ENCODE results near the gene CDC40.

The CDC40 gene
- total RNA-seq, result 42.0 to 54.0 (median 48.1) reads per million in 4 donors

GRCh38 chr6:110180228-110181008 is at the start of gene CDC40:
Gene CDC40 (plus strand): TSS chr6:110180427. CDS start chr6:110180445, 18 bp downstream.
- peak in 4 of 5 donors; percentile 16 to 47 (median 39) for DNase-seq

- no peak for DNase-seq
Measured at GRCh38 chr6:110137924-110138887, 42.0 kb upstream of the CDC40 start.

- DNase-seq, result no peak
Measured at GRCh38 chr6:110139052-110139451, 41.2 kb upstream of the CDC40 start.

- DNase-seq, result no peak
Measured at GRCh38 chr6:110140650-110141049, 39.6 kb upstream of the CDC40 start.

GRCh38 chr6:110147870-110148269 is 32.4 kb upstream of the CDC40 start:
- no peak for DNase-seq

- no peak for DNase-seq
Measured at GRCh38 chr6:110158479-110158878, 21.7 kb upstream of the CDC40 start.

GRCh38 chr6:110170081-110170480 is 10.1 kb upstream of the CDC40 start:
- DNase-seq, result no peak

GRCh38 chr6:110173506-110174132 is 6.6 kb upstream of the CDC40 start:
- no peak for DNase-seq

- peak; percentile 42 to 72 (median 56) for DNase-seq
Measured at GRCh38 chr6:110178626-110179405, 1.4 kb upstream of the CDC40 start.

- peak; percentile 79 to 94 (median 86) for DNase-seq
Measured at GRCh38 chr6:110179406-110180227, 610 bp upstream of the CDC40 start, which contains the start of gene WASF1. Gene WASF1 (minus strand): TSS chr6:110179670. CDS start chr6:110127601, 52,069 bp downstream.

- DNase-seq, result no peak
Measured at GRCh38 chr6:110181131-110182030, 1.2 kb downstream of the CDC40 start.

GRCh38 chr6:110183292-110183885 is 3.2 kb downstream of the CDC40 start:
- no peak for DNase-seq

GRCh38 chr6:110185879-110186278 is 5.7 kb downstream of the CDC40 start:
- peak in 1 of 5 donors; percentile 9 for DNase-seq

GRCh38 chr6:110188791-110189190 is 8.6 kb downstream of the CDC40 start:
- DNase-seq, result no peak

GRCh38 chr6:110190726-110191125 is 10.5 kb downstream of the CDC40 start:
- no peak for DNase-seq

- DNase-seq, result no peak
Measured at GRCh38 chr6:110191477-110191876, 11.2 kb downstream of the CDC40 start.

GRCh38 chr6:110195639-110196038 is 15.4 kb downstream of the CDC40 start:
- no peak for DNase-seq

GRCh38 chr6:110196874-110197273 is 16.6 kb downstream of the CDC40 start:
- DNase-seq, result no peak

- DNase-seq, result no peak
Measured at GRCh38 chr6:110198561-110198960, 18.3 kb downstream of the CDC40 start.
